Dedifferentiated amniotic fluid mesenchymal stem cell (primary cell): Measurements from ENCODE around the gene PROC.

Source experiments
- DNase-seq: peaks from one replicate; pipeline ENCODE4 v3.0.0-alpha.2; 2016; ENCODE audit errors: extremely low spot score

PROC gene

DNA sequence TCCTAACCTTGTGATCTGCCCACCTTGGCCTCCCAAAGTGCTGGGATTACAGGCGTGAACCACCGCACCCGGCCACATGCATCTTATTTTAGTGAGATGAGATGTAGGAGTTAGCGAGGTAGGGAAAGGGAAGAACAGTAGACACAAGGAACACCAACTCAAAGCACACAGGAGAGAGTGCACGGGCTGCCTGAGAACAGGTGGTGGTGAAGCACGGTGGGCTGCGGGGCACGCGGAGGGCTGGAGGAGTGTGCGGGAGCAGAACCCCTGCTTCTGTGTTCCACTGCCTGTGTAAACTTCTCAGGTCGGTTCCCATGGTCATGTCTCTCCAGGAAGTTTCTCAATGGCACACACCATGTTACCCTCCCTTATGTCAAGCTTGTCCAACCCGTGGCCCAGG is 38.7 kb downstream of the PROC start:
- no peak for DNase-seq

DNA sequence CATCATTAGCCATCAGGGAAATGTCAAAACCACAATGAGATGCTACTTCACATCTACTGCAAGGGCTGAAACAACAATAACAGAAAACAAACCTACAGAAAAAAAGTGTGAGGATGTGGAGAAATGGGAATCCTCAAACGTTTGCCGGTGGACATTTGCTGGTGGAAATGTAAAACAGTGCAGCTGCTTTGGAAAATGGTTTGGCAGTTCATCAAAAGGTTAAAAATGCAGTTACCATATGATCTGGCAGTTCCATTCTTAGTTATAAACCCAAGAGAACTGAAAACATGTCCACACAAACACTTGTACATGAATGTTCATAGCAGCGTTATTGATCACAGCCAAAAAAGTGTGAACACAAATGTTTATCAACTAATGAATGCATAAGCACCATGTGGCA is 44.2 kb downstream of the PROC start:
- DNase-seq, result no peak

DNA sequence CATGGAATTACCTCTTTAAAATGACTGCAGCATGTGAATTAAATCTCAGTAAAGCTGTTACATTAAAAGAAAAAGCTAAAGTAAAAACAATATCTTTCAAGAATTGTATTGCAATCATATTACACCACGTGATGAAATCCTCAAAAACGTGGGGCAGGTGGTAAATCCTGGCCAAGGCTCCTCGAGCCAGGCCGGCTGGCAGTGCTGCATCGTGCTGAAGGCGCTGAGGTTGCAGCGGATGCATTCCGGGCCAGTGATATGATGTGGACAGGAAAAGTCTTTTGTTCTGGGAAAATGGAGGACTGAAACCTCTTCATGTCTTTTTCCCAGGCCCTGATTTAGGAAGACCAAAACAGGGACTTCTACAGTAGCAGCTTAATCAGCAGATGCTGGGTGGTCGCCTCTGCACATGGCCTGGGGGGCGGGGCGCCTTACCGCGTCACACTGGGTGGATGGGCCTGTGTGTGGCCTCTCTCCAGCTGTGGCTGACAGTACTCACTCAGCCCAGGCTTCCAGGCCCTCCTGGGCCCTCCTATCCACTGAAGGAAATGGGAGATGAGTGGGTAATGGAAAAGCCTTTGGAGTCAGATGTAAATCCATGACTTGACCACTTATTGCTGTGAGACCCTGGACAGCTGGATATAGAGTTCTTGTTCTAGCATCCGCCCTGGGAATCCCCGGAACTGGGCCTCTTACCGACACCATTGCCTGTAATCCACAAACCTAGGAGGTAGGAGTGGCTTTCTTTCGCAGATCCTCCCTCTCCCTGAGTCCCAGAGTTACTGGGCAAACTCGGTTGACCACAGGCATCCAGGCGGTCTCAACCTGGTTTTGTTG is 45.1 kb downstream of the PROC start:
- DNase-seq, result no peak

DNA sequence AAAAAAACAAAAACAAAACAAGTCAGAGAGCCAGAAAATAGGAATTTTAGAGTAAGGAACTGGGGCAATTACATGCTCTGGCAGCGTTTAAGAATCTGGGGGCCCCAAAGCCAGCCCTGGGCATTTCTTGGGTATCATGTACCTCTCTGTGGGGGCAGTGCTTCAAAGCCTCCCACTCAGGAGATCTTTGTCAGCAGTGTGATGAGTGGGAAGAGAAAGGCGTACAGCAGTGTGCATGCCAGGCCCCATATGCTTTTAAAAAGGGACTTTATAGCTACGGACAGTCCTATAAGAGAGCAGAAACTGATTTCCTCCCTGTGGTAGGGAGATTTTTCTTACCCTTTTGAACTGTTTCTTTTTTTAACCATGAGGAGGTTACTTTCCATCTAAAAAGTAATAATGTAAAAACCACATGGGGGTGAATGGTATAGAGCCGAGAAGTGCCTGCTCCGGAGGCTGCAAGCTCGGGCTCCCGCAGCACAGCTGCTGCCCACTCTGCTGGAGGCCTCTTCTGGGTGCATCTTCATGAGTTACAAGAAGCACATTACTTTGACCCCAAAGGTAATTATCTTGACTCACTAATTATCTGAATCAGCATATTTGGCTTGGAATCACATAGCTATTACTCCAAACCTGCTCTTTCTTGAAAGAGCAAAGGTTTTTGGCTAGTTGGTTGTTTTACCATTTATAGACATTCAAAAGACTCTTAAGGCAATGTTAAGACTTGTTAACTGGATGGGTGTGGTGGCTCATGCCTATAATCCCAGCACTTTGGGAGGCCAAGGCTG is 46.4 kb downstream of the PROC start:
- DNase-seq, result no peak

DNA sequence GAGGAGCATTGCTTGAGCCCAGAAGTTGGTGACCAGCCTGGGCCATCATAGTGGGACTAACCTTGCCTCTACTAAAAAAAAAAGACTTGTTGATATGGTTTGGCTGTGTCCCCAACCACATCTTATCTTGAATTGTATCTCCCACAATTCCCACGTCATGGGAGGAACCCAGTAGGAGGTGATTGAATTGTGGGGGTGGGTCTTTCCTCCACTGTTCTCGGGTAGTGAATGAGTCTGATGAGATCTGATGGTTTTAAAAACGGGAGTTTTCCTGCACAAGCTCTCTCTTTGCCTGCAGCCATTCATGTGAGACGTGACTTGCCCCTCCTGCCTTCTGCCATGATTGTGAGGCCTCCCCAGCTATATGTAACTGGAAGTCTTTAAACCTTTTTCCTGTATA is 47.0 kb downstream of the PROC start:
- DNase-seq, result no peak

DNA sequence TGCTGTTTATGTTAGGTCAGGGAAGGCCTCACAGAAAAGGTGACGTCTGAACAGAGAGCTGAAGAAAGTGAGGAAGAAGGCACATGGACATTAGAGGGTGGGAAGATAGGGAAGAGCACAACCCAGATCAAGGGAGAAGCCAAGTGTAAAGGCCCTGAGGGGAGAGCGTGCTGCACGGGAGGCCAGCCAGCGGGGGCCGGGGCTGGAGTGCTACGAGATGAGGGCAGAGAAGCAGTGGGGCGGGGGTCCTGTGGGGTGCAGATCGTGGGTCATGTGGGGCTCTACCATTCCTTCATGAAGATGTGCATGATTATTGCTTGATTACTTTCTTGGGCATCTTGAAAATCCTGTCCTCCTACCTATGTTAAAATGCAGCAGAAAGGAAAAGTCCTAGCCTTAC is 50.8 kb downstream of the PROC start:
- DNase-seq, result no peak

DNA sequence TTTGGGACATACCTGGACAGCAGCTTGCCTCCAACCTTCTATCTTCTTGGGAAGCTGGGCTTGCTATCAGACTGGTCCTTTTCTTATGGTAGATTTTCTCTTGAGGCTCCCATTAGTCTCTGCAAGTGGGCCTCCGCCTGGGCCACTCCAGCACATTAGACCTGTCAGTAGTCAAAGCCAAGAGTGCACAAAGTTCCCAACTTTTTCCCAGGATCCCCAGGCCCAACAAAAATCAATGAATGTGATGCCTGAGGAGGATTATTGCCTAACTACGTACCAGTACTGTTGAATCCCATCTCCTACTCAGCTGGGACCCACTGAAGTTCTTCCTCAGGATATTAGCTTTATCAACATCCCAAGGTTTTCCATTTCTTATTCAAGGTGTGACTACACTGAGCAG is 51.7 kb downstream of the PROC start:
- no peak for DNase-seq

DNA sequence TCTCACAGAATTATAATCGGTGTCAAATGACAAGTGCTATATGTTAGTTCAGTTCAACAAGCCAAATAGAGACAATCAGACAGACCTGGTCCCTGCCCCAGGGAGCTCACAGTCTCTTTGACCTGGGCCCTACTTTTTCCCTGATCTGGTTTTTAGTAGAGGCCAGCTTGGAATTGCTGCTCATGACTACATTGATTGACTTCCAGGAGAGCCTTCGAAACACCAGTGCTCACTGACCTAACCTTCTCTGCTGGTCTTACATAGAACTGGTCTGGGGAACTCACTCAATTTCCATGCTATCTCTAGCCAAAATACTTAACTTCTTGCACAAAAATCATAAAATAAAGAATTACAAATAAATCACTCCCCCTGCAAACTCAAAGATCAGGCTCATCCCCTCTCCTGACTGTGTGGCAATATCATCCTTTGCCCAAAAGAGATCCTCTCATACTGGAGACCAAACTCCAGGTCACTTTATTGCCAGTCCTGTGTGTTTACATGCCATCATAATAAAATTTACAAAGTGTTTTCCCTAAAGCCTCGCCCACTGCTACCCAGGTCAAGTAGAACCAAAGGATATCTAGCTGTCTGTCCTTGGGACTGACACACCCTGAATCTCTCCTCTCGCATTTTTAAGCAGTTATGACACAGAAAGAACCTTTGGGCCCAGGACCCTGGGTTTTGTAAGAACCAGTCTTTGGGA is 53.2 kb downstream of the PROC start:
- no peak for DNase-seq

DNA sequence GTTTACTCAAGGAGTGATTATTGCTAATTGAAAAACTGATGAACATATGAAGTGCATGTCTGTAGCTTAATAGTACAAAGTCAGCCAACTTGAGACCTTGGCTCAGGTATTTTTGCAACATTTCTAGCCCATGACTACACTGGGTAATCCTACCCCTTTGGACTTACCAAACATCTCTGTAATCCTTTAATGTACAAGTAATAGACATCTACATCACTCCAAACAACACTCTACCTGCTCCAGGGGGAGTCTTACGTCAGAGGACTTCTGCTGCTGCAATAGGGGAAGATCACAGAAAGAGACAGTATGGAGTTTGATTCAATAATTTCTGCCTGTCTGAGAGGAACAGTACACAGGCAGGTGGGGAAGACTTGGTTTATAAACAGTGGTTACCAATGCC is 54.0 kb downstream of the PROC start:
- DNase-seq, result no peak

DNA sequence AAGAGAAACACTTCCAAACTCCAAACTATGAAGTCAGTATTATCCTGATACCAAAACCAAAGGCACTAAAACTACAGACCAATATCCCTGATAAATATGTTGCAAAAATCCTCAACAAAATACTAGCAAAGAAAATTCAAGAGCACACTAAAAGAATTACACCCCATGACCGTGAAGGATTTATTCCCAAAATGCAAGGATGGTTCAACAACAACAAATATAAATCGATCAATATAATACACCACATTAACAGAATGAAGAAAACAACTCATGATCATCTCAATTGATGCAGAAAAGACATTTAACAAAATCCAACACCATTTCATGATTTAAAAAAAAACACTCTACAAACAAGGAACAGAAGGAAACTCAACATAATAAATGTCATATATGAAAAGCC is 57.6 kb downstream of the PROC start:
- DNase-seq, result no peak
